Bronchial epithelial cell (primary cell): ENCODE measurements around the gene RADIL. TPM values are rescaled to one million over a fixed set of nuclear protein-coding genes. Genes with fewer than 3 reads are reported as not detected.

ENCODE experiments used
- DNase-seq: peaks from one replicate; pipeline ENCODE4 v3.0.0-alpha.2; 2010; ENCODE audit warnings: low read depth
- FAIRE-seq: peaks from 2 replicates; lab custom pipeline; 2011; peaks lifted over from hg19 to GRCh38; lab: Jason Lieb, UNC
- H3K27me3 ChIP-seq: 2 replicates; pipeline ENCODE4 v1.5.1; 2011; ENCODE audit warnings: low read length; ENCODE audit not compliant: control insufficient read depth, insufficient read depth
- H3K36me3 ChIP-seq: 2 replicates; pipeline ENCODE4 v1.5.1; 2011; ENCODE audit warnings: low read length; ENCODE audit not compliant: control insufficient read depth, insufficient read depth
- H3K4me3 ChIP-seq: 2 replicates; pipeline ENCODE4 v1.5.1; 2011; ENCODE audit warnings: mild to moderate bottlenecking, low read depth, low read length, control low read depth
- total RNA-seq: library from RNA; depleted of rRNA; stranded (reverse); fragments of >200 nt; gene quantifications from 2 replicates; pipeline ENCODE4 v1.2.1, GENCODE V29; 2014
- TF ChIP-seq, protein P1 (sequence below): IDR thresholded peaks from 2 replicates; pipeline ENCODE4 v1.5.1; 2011; ENCODE audit warnings: mild to moderate bottlenecking, moderate library complexity, low read length, control low read depth, inconsistent platforms; ENCODE audit not compliant: insufficient read depth, severe bottlenecking

Gene RADIL
- total RNA-seq, 1 donor from 2014 or later = under 0.01 TPM

DNA sequence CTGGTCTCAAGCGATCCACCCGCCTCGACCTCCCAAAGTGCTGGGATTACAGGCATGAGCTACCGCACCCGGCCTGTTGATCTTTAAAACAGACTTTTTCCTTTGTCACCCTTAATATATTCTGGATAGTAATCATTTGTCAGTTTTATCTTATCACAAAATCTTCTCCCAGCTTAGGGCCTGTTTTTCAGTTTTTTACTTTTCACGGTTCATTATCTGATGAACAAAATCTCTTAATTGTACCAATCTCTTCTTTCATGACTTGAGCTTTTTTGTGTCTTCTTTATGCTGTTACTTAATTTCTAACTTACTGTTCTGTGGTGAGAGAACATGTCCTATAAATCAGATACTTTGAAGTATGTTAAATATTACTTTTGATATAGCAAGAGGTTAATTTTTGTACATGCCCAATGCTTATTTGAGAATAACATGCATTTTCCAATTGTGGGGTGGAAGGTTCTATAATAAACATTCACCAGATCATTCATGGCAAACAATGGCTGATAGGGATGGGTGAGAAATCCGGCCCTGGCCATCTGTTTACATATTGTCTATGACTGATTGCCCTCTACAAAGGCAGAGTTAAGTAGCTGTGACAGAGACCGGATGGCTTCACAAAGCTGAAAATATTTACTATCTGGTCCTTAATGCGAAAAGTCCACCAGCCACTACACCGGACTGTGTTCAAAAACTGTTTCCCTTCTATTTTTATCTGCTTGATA, 27.0 kb downstream of the RADIL start:
- Histone ChIP-seq H3K4me3 (no peak overlapping the region), H3K27me3 (no peaks in the 10 kb centered on the region), H3K36me3 (no peaks in the 10 kb centered on the region)
- TF ChIP-seq, protein P1, sequence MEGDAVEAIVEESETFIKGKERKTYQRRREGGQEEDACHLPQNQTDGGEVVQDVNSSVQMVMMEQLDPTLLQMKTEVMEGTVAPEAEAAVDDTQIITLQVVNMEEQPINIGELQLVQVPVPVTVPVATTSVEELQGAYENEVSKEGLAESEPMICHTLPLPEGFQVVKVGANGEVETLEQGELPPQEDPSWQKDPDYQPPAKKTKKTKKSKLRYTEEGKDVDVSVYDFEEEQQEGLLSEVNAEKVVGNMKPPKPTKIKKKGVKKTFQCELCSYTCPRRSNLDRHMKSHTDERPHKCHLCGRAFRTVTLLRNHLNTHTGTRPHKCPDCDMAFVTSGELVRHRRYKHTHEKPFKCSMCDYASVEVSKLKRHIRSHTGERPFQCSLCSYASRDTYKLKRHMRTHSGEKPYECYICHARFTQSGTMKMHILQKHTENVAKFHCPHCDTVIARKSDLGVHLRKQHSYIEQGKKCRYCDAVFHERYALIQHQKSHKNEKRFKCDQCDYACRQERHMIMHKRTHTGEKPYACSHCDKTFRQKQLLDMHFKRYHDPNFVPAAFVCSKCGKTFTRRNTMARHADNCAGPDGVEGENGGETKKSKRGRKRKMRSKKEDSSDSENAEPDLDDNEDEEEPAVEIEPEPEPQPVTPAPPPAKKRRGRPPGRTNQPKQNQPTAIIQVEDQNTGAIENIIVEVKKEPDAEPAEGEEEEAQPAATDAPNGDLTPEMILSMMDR = no peak
- DNase-seq (no peak), FAIRE-seq (no peak)

DNA sequence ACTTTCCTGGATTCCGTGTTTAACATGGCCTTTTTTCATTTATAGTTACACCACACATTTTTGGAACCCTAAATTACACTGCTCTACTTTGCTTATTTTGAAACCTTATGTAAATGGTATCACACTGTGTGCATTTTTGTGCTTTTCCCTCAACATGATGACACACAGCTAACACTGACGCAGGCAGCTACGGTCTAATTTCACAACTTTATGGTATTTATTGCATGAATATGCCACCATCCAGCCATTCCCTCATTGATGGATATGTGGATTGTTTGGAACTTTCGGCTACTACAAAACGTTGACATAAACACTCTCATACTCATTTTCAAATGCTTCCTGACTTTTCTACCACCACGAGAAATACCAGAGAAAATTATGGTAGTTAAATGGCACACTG, 28.6 kb downstream of the RADIL start:
- no peak for DNase-seq
- TF ChIP-seq, protein P1 = no peak
- no peak overlapping the region for H3K4me3 ChIP-seq
- H3K27me3 ChIP-seq = no peaks in the 10 kb centered on the region
- FAIRE-seq = no peak
- H3K36me3 ChIP-seq = no peaks in the 10 kb centered on the region

DNA sequence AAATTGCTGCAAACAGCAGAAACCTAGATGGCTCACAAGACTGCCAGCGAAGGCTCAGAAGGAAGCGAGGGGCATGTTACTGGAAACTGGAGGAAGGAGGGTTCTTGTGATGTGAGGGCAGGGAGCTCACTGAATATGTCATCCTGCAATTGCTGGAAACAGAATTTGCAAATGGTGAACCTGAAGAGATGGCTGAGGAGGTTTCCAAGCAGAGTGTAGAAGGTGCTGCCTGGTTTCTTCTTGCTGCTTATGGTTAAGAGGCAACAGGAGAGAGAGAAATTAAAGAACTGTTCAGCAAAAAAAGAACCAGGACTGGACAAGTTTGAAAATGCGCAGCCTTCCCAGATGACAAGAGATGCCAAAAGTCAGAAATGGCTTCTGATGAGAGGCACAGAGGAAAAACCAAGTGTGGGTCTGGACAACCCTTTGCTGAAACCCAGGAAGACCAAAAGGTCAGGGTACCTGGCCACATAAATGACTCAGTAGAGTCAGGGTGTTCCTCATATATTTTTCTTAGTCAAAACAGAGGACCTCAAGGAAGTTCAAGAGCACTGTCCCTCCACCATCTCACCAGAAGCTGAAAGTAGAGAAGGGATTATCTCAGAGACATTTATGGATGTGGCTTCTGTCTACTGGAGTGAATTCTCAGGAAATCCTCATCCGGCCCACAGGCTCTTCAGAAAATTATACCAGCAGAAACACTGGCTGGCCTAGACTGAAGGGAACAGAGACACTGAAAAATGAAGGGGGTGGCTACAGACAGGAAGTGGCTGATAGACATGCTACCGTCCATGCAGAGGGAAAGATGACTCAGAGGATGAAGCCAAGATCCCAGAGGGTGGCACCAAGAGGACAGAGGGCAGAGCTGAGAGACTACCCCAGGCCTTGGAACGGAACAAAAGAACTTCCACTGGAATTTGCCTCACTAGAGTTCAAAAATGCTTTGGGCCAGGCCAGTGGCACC, 31.8 kb downstream of the RADIL start:
- Histone ChIP-seq H3K4me3 (no peak overlapping the region), H3K27me3 (no peaks in the 10 kb centered on the region), H3K36me3 (no peaks in the 10 kb centered on the region)
- FAIRE-seq (no peak), DNase-seq (no peak)
- TF ChIP-seq, protein P1 = no peak

DNA sequence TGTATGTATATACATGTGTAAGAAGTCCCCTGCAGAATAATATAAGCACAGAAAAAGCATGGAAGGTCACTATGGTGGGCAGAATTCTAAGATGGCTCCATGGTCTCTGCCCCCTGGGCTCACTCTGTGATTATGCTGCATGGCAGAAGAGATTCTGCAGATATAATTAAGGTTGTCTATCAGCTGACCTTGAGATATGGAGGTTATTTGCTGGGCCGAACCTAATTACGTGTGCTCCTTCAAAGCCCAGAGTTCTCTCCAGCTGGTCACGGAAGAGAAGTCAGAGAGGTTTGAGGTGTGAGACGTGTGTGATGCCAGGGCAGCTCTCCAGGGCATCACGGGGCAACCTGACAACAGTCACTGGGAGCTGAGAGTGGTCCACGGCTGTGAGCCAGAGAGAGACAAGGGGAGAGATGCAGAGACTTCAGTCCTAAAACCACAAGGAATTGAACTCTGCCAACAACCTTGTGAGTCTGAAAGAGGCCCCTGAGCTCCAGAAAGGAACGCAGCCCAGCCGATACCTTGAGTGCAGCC, 33.2 kb downstream of the RADIL start:
- DNase-seq (no peak), FAIRE-seq (no peak)
- Histone ChIP-seq H3K4me3 (no peak overlapping the region), H3K27me3 (no peaks in the 10 kb centered on the region), H3K36me3 (no peaks in the 10 kb centered on the region)
- TF ChIP-seq, protein P1 = no peak

DNA sequence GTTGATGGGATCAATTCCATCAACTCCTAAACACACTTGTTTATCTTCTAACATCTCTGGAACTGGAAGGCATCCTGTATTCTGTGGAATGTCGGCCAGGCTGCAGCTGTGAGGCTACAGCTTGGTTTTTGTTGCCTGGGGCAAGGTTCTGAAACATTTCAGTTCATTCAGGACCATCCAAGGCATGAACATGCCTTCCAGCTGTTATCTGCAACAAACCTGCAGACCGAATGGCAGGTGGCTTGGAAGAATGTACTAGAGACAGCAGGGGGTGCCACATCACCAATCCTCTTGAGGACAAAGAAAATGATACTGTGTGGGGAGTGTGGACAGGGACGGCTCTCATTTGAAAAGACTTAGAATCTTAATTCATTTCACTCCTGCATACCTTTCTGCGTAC, 34.1 kb downstream of the RADIL start:
- DNase-seq (peak; percentile 8), FAIRE-seq (no peak)
- TF ChIP-seq, protein P1 = no peak
- no peaks in the 10 kb centered on the region for H3K27me3 ChIP-seq
- H3K36me3 ChIP-seq = no peaks in the 10 kb centered on the region
- H3K4me3 ChIP-seq = no peak overlapping the region
